Activated T-cell treated with anti-CD3 and anti-CD28 coated beads, Interleukin-2, amount 50 U/mL, for 72 hours (primary cell): Measurements from ENCODE around the gene JAZF1. TPM values are rescaled to one million over a fixed set of nuclear protein-coding genes. Genes with fewer than 3 reads are reported as not detected.

Experiments
- ATAC-seq, 2 donors: fragments of 150-1000 bp; cut with Tn5 transposase; replicated peaks in 1 of 2; 2 replicates each; pipeline ENCODE4 v1.10.0; 2021; ENCODE audit warnings: moderate library complexity in 2 of 2, mild to moderate bottlenecking in 1 of 2
- DNase-seq, 2 donors: peaks; one replicate each; pipeline ENCODE4 v3.0.0; 2021 to 2022; ENCODE audit warnings: mixed read lengths in 1 of 2
- H3K27ac Mint-ChIP-seq: one replicate; pipeline ENCODE4 v1.8.0; 2022; ENCODE audit warnings: mild to moderate bottlenecking, moderate library complexity, mixed read lengths
- H3K27me3 Mint-ChIP-seq: one replicate; pipeline ENCODE4 v1.8.0; 2022; ENCODE audit warnings: low read depth, mixed read lengths
- H3K36me3 Mint-ChIP-seq, 2 donors: one replicate each; pipeline ENCODE4 v1.8.0; 2022; ENCODE audit warnings: mixed read lengths in 2 of 2, mild to moderate bottlenecking in 1 of 2; ENCODE audit not compliant: insufficient read depth in 2 of 2
- H3K4me1 Mint-ChIP-seq: one replicate; pipeline ENCODE4 v1.8.0; 2022; ENCODE audit warnings: low read depth, mixed read lengths
- H3K4me3 Mint-ChIP-seq, 2 donors: one replicate each; pipeline ENCODE4 v1.8.0; 2022; ENCODE audit warnings: mild to moderate bottlenecking in 2 of 2, mixed read lengths in 2 of 2, moderate library complexity in 2 of 2
- H3K9me3 Mint-ChIP-seq, 2 donors: one replicate each; pipeline ENCODE4 v1.8.0; 2022; ENCODE audit warnings: mixed read lengths in 2 of 2
- total RNA-seq, 2 donors: library from RNA; stranded (reverse); gene quantifications; one replicate each; pipeline ENCODE4 v1.2.3, GENCODE V29; 2022

The JAZF1 gene
- total RNA-seq, 2 donors from 2014 or later, result 4.3 to 7.9 TPM

GRCh38 chr7:28135760-28136159 is 44.8 kb downstream of the JAZF1 start:
- H3K9me3 Mint-ChIP-seq, result no peaks in the 10 kb centered on the region
- H3K27ac Mint-ChIP-seq, result no peak overlapping the region
- ATAC-seq, result no peak
- H3K4me3 Mint-ChIP-seq, result peak overlapping the region in 1 of 2 donors; percentile 18
- peaks cover 8% of the 10 kb centered on the region for H3K4me1 Mint-ChIP-seq
- peaks cover 0 to 2% of the 10 kb centered on the region in 2 donors for H3K36me3 Mint-ChIP-seq
- no peak for DNase-seq
- H3K27me3 Mint-ChIP-seq, result no peaks in the 10 kb centered on the region

- H3K9me3 Mint-ChIP-seq, result no peaks in the 10 kb centered on the region
- H3K27me3 Mint-ChIP-seq, result no peaks in the 10 kb centered on the region
- peaks cover 0 to 2% of the 10 kb centered on the region in 2 donors for H3K36me3 Mint-ChIP-seq
- H3K27ac Mint-ChIP-seq, result no peak overlapping the region
- no peak overlapping the region for H3K4me3 Mint-ChIP-seq
- ATAC-seq (no peak), DNase-seq (no peak)
- peaks cover 8% of the 10 kb centered on the region for H3K4me1 Mint-ChIP-seq
These were observed 45.3 kb downstream of the JAZF1 start for GRCh38 chr7:28135315-28135714.

GRCh38 chr7:28133872-28134271 is 46.7 kb downstream of the JAZF1 start:
- H3K36me3 Mint-ChIP-seq, result peaks cover 0 to 2% of the 10 kb centered on the region in 2 donors
- H3K4me1 Mint-ChIP-seq, result peaks cover 11% of the 10 kb centered on the region
- H3K9me3 Mint-ChIP-seq, result no peaks in the 10 kb centered on the region
- no peak overlapping the region for H3K4me3 Mint-ChIP-seq
- no peaks in the 10 kb centered on the region for H3K27me3 Mint-ChIP-seq
- H3K27ac Mint-ChIP-seq, result no peak overlapping the region
- DNase-seq (no peak), ATAC-seq (no peak)

GRCh38 chr7:28132959-28133870 is 47.4 kb downstream of the JAZF1 start:
- peak overlapping the region in 1 of 2 donors; percentile 0 for H3K4me3 Mint-ChIP-seq
- H3K27ac Mint-ChIP-seq, result peak overlapping the region; percentile 14
- peaks cover 0 to 2% of the 10 kb centered on the region in 2 donors for H3K36me3 Mint-ChIP-seq
- H3K27me3 Mint-ChIP-seq, result no peaks in the 10 kb centered on the region
- H3K4me1 Mint-ChIP-seq, result peaks cover 15% of the 10 kb centered on the region
- peak; percentile 49 to 71 for ATAC-seq
- no peaks in the 10 kb centered on the region for H3K9me3 Mint-ChIP-seq
- DNase-seq, result no peak

- Mint-ChIP-seq H3K27ac (no peak overlapping the region), H3K27me3 (no peaks in the 10 kb centered on the region), H3K9me3 (peaks cover 0 to 4% of the 10 kb centered on the region in 2 donors), H3K36me3 (peaks cover 2% of the 10 kb centered on the region in 2 donors), H3K4me3 (no peak overlapping the region), H3K4me1 (peaks cover 28% of the 10 kb centered on the region)
- no peak for ATAC-seq
- DNase-seq, result no peak
These were observed 50.3 kb downstream of the JAZF1 start for GRCh38 chr7:28130277-28130676.

- H3K9me3 Mint-ChIP-seq, result peaks cover 0 to 4% of the 10 kb centered on the region in 2 donors
- ATAC-seq (peak in 1 of 2 donors; percentile 70), DNase-seq (no peak)
- H3K4me1 Mint-ChIP-seq, result peaks cover 37% of the 10 kb centered on the region
- H3K4me3 Mint-ChIP-seq, result no peak overlapping the region
- H3K27me3 Mint-ChIP-seq, result no peaks in the 10 kb centered on the region
- H3K36me3 Mint-ChIP-seq, result peaks cover 2% of the 10 kb centered on the region in 2 donors
- no peak overlapping the region for H3K27ac Mint-ChIP-seq
These were observed 52.0 kb downstream of the JAZF1 start for GRCh38 chr7:28128608-28129007.

GRCh38 chr7:28126410-28127041 is 54.1 kb downstream of the JAZF1 start:
- ATAC-seq, result no peak
- H3K4me3 Mint-ChIP-seq, result no peak overlapping the region
- no peak for DNase-seq
- H3K36me3 Mint-ChIP-seq, result peaks cover 1 to 2% of the 10 kb centered on the region in 2 donors
- peaks cover 46% of the 10 kb centered on the region for H3K4me1 Mint-ChIP-seq
- peak overlapping the region; percentile 62 for H3K27ac Mint-ChIP-seq
- H3K9me3 Mint-ChIP-seq, result peaks cover 0 to 4% of the 10 kb centered on the region in 2 donors
- no peaks in the 10 kb centered on the region for H3K27me3 Mint-ChIP-seq

- DNase-seq (no peak), ATAC-seq (peak in 1 of 2 donors; percentile 44)
- H3K9me3 Mint-ChIP-seq, result peaks cover 0 to 4% of the 10 kb centered on the region in 2 donors
- no peaks in the 10 kb centered on the region for H3K27me3 Mint-ChIP-seq
- peaks cover 50% of the 10 kb centered on the region for H3K4me1 Mint-ChIP-seq
- H3K4me3 Mint-ChIP-seq, result no peak overlapping the region
- peak overlapping the region; percentile 62 for H3K27ac Mint-ChIP-seq
- peaks cover 0 to 2% of the 10 kb centered on the region in 2 donors for H3K36me3 Mint-ChIP-seq
These were observed 54.9 kb downstream of the JAZF1 start for GRCh38 chr7:28125431-28126409.

- Mint-ChIP-seq H3K27ac (no peak overlapping the region), H3K27me3 (no peaks in the 10 kb centered on the region), H3K4me3 (peak overlapping the region in 1 of 2 donors; percentile 71), H3K4me1 (peaks cover 58% of the 10 kb centered on the region), H3K36me3 (peaks cover 0 to 2% of the 10 kb centered on the region in 2 donors), H3K9me3 (peaks cover 0 to 4% of the 10 kb centered on the region in 2 donors)
- DNase-seq (no peak), ATAC-seq (no peak)
These were observed 56.2 kb downstream of the JAZF1 start for GRCh38 chr7:28124413-28124812.

- DNase-seq (peak in 1 of 2 donors; percentile 32), ATAC-seq (peak in 1 of 2 donors; percentile 61)
- H3K27ac Mint-ChIP-seq, result peak overlapping the region; percentile 8
- no peaks in the 10 kb centered on the region for H3K27me3 Mint-ChIP-seq
- peak overlapping the region in 1 of 2 donors; percentile 71 for H3K4me3 Mint-ChIP-seq
- peaks cover 0 to 2% of the 10 kb centered on the region in 2 donors for H3K36me3 Mint-ChIP-seq
- peaks cover 57% of the 10 kb centered on the region for H3K4me1 Mint-ChIP-seq
- H3K9me3 Mint-ChIP-seq, result peaks cover 0 to 4% of the 10 kb centered on the region in 2 donors
These were observed 56.8 kb downstream of the JAZF1 start for GRCh38 chr7:28123752-28124151.

- Mint-ChIP-seq H3K4me3 (no peak overlapping the region), H3K27me3 (no peaks in the 10 kb centered on the region), H3K9me3 (no peaks in the 10 kb centered on the region), H3K4me1 (peaks cover 47% of the 10 kb centered on the region), H3K27ac (no peak overlapping the region), H3K36me3 (no peaks in the 10 kb centered on the region)
- no peak for ATAC-seq
- DNase-seq, result no peak
These were observed 59.1 kb downstream of the JAZF1 start for GRCh38 chr7:28121496-28121895.

- no peak overlapping the region for H3K4me3 Mint-ChIP-seq
- H3K4me1 Mint-ChIP-seq, result peaks cover 14% of the 10 kb centered on the region
- H3K9me3 Mint-ChIP-seq, result no peaks in the 10 kb centered on the region
- H3K36me3 Mint-ChIP-seq, result no peaks in the 10 kb centered on the region
- H3K27me3 Mint-ChIP-seq, result no peaks in the 10 kb centered on the region
- no peak overlapping the region for H3K27ac Mint-ChIP-seq
- DNase-seq, result no peak
- ATAC-seq, result no peak
These were observed 64.6 kb downstream of the JAZF1 start for GRCh38 chr7:28116041-28116440.
